Thyroid gland (tissue), 4 donors: ENCODE data around the gene NAV2. TPM values are rescaled to one million over a fixed set of nuclear protein-coding genes. Genes with fewer than 3 reads are reported as not detected.

ENCODE experiments used
- DNase-seq, 2 donors: peaks; one replicate each; pipeline ENCODE4 v3.0.0-alpha.2; 2019
- H3K27ac ChIP-seq, 3 donors: fragments of 200-600 bp; sonication (generic); 1 replicate in 2 of 3; 2 replicates in 1 of 3; pipeline ENCODE4 v1.5.1; 2016 to 2019; ENCODE audit warnings: mild to moderate bottlenecking in 1 of 3, moderate library complexity in 1 of 3
- H3K27me3 ChIP-seq: fragments of 200-600 bp; sonication (generic); one replicate; pipeline ENCODE4 v1.5.1; 2019
- H3K36me3 ChIP-seq, 2 donors: fragments of 200-600 bp; sonication (generic); one replicate each; pipeline ENCODE4 v1.5.1; 2016 to 2019
- H3K4me1 ChIP-seq, 2 donors: fragments of 200-600 bp; sonication (generic); one replicate each; pipeline ENCODE4 v1.5.1; 2017 to 2019
- H3K4me3 ChIP-seq, 3 donors: fragments of 200-600 bp; sonication (generic); replicated peaks in 1 of 3; 1 replicate in 2 of 3; 2 replicates in 1 of 3; pipeline ENCODE4 v1.5.1; 2016; ENCODE audit warnings: mild to moderate bottlenecking in 1 of 3
- H3K9me3 ChIP-seq: fragments of 200-600 bp; sonication (generic); one replicate; pipeline ENCODE4 v1.5.1; 2017
- CTCF ChIP-seq, 6 experiments: fragments of 200-600 bp in 3 of 6; fragments of 450-650 bp in 3 of 6; sonication (generic) in 3 of 6; IDR thresholded peaks; one replicate each; pipeline ENCODE4 v1.5.1; 2016 to 2019; ENCODE audit warnings: antibody characterized with exemption in 6 of 6, mild to moderate bottlenecking in 2 of 6, inconsistent platforms in 1 of 6, moderate library complexity in 1 of 6
- POLR2A ChIP-seq, 2 donors: fragments of 450-650 bp; IDR thresholded peaks; one replicate each; pipeline ENCODE4 v1.6.1; 2017; ENCODE audit warnings: antibody characterized with exemption in 2 of 2, mild to moderate bottlenecking in 2 of 2, moderate library complexity in 1 of 2
- WGBS, 2 donors: methylation state at CpG; one replicate each; pipeline ENCODE4 v1.1.5; 2017; 5-methylcytosine and 5-hydroxymethylcytosine counted together
- intact Hi-C: fragments of 100-400 bp; cut with DNase I; formaldehyde crosslinking; loops from one replicate; pipeline ENCODE4 v1.15.1; 2023
- total RNA-seq, 4 donors: library from RNA; depleted of rRNA; stranded (reverse); fragments of >200 nt; gene quantifications; one replicate each; pipeline ENCODE4 v1.2.3, GENCODE V29; 2016

NAV2 gene
- total RNA-seq, 4 donors from 2014 or later, result 34.8 to 88.6 (median 54.5) TPM

GRCh38 chr11:19686234-19686633 lies 26.4 kb upstream of the NAV2 start:
- TF ChIP-seq POLR2A (IDR thresholded peaks at IDR 0.05) (no peak), CTCF (IDR thresholded peaks at IDR 0.05) (no peak)
- H3K9me3 ChIP-seq, result no peaks in the 10 kb centered on the region
- WGBS, 2 donors, result 94 to 100% methylated on average over 1 of the region's 1 CpG
- H3K36me3 ChIP-seq, result no peaks in the 10 kb centered on the region
- H3K4me1 ChIP-seq, result peaks cover 12 to 46% of the 10 kb centered on the region in 2 donors
- H3K4me3 ChIP-seq, result no peak overlapping the region
- DNase-seq, result no peak
- H3K27me3 ChIP-seq, result no peaks in the 10 kb centered on the region
- intact Hi-C loops, result no loop called here
- no peak overlapping the region for H3K27ac ChIP-seq

GRCh38 chr11:19687392-19687791 lies 25.2 kb upstream of the NAV2 start:
- 95 to 96% methylated on average over 1 of the region's 1 CpG for WGBS, 2 donors
- intact Hi-C loops, result no loop called here
- H3K4me3 ChIP-seq, result no peak overlapping the region

GRCh38 chr11:19689281-19690000 lies 23.2 kb upstream of the NAV2 start:
- H3K27ac ChIP-seq, result no peak overlapping the region
- H3K9me3 ChIP-seq, result no peaks in the 10 kb centered on the region
- 89 to 95% methylated on average over 8 of the region's 8 CpGs for WGBS, 2 donors
- DNase-seq, result no peak
- peaks cover 0 to 17% of the 10 kb centered on the region in 2 donors for H3K4me1 ChIP-seq
- no peaks in the 10 kb centered on the region for H3K27me3 ChIP-seq
- intact Hi-C loops, result no loop called here
- no peaks in the 10 kb centered on the region for H3K36me3 ChIP-seq
- no peak overlapping the region for H3K4me3 ChIP-seq
- TF ChIP-seq POLR2A (IDR thresholded peaks at IDR 0.05), result no peak
- TF ChIP-seq CTCF (IDR thresholded peaks at IDR 0.05), result no peak

More at GRCh38 chr11:19687392-19687791, 25.2 kb upstream of the NAV2 start:
- Histone ChIP-seq H3K36me3 (no peaks in the 10 kb centered on the region), H3K4me1 (peaks cover 12 to 38% of the 10 kb centered on the region in 2 donors), H3K9me3 (no peaks in the 10 kb centered on the region), H3K27me3 (no peaks in the 10 kb centered on the region), H3K27ac (no peak overlapping the region)
- TF ChIP-seq POLR2A (IDR thresholded peaks at IDR 0.05) (no peak), CTCF (IDR thresholded peaks at IDR 0.05) (no peak)
- no peak for DNase-seq

- Histone ChIP-seq H3K27me3 (no peaks in the 10 kb centered on the region), H3K36me3 (no peaks in the 10 kb centered on the region), H3K4me1 (peaks cover 0 to 8% of the 10 kb centered on the region in 2 donors), H3K27ac (no peak overlapping the region), H3K9me3 (no peaks in the 10 kb centered on the region), H3K4me3 (no peak overlapping the region)
- DNase-seq, result no peak
- 57 to 78% methylated on average over 2 of the region's 2 CpGs for WGBS, 2 donors
- TF ChIP-seq POLR2A (IDR thresholded peaks at IDR 0.05), result no peak
- TF ChIP-seq CTCF (IDR thresholded peaks at IDR 0.05), result no peak
- intact Hi-C loops, result no loop called here
Measured at GRCh38 chr11:19690885-19691284, 21.8 kb upstream of the NAV2 start.

- intact Hi-C loops, result no loop called here
- Histone ChIP-seq H3K4me3 (no peak overlapping the region), H3K27me3 (no peaks in the 10 kb centered on the region), H3K9me3 (no peaks in the 10 kb centered on the region), H3K4me1 (peaks cover 6 to 17% of the 10 kb centered on the region in 2 donors), H3K27ac (no peak overlapping the region), H3K36me3 (no peaks in the 10 kb centered on the region)
- DNase-seq, result no peak
- TF ChIP-seq CTCF (IDR thresholded peaks at IDR 0.05), result no peak
- TF ChIP-seq POLR2A (IDR thresholded peaks at IDR 0.05), result no peak
- WGBS, 2 donors, result 93 to 94% methylated on average over 7 to 8 of the region's 8 CpGs
Measured at GRCh38 chr11:19691815-19692500, 20.7 kb upstream of the NAV2 start.
